Hepatocyte (in vitro differentiated cells): Measurements from ENCODE around the gene CATSPERE. TPM values are rescaled to one million over a fixed set of nuclear protein-coding genes. Genes with fewer than 3 reads are reported as not detected.

ENCODE experiments used
- DNase-seq: peaks from one replicate; pipeline ENCODE4 v3.0.0-alpha.2; 2016; ENCODE audit warnings: low spot score
- H2AFZ ChIP-seq: fragments of 200-600 bp; sonication (generic); 2 replicates; pipeline ENCODE4 v1.6.0; 2016; ENCODE audit warnings: antibody characterized with exemption, mild to moderate bottlenecking
- H3K27ac ChIP-seq: fragments of 200-600 bp; sonication (generic); 2 replicates; pipeline ENCODE4 v1.5.1; 2016; ENCODE audit warnings: mild to moderate bottlenecking
- H3K27me3 ChIP-seq: fragments of 200-600 bp; sonication (generic); 2 replicates; pipeline ENCODE4 v1.6.1; 2016
- H3K36me3 ChIP-seq: fragments of 200-600 bp; sonication (generic); replicated peaks from 2 replicates; pipeline ENCODE4 v1.5.1; 2016; ENCODE audit warnings: low read depth; ENCODE audit not compliant: insufficient read depth
- H3K4me1 ChIP-seq: fragments of 200-600 bp; sonication (generic); 2 replicates; pipeline ENCODE4 v1.5.1; 2016; ENCODE audit warnings: mild to moderate bottlenecking, moderate library complexity; ENCODE audit not compliant: insufficient read depth
- H3K4me2 ChIP-seq: fragments of 200-600 bp; sonication (generic); 2 replicates; pipeline ENCODE4 v1.6.0; 2016
- H3K4me3 ChIP-seq: fragments of 200-600 bp; sonication (generic); 2 replicates; pipeline ENCODE4 v1.5.1; 2016; ENCODE audit warnings: mild to moderate bottlenecking
- H3K79me2 ChIP-seq: fragments of 200-600 bp; sonication (generic); 2 replicates; pipeline ENCODE4 v1.6.0; 2017; ENCODE audit warnings: mild to moderate bottlenecking
- H3K9me2 ChIP-seq: fragments of 200-600 bp; sonication (generic); replicated peaks from 2 replicates; pipeline ENCODE4 v1.6.0; 2017; ENCODE audit warnings: mild to moderate bottlenecking; ENCODE audit not compliant: insufficient read depth
- H3K9me3 ChIP-seq: fragments of 200-600 bp; sonication (generic); 2 replicates; pipeline ENCODE4 v1.5.1; 2016; ENCODE audit warnings: low read depth, mild to moderate bottlenecking
- H4K20me1 ChIP-seq: fragments of 200-600 bp; sonication (generic); 2 replicates; pipeline ENCODE4 v1.6.0; 2016; ENCODE audit warnings: mild to moderate bottlenecking; ENCODE audit not compliant: insufficient read depth, poor library complexity, severe bottlenecking
- CTCF ChIP-seq: fragments of 200-600 bp; sonication (generic); IDR thresholded peaks from 2 replicates; pipeline ENCODE4 v1.5.1; 2016; ENCODE audit warnings: antibody characterized with exemption, mild to moderate bottlenecking; ENCODE audit not compliant: poor library complexity
- EZH2 ChIP-seq: fragments of 200-600 bp; sonication (generic); IDR thresholded peaks from 2 replicates; pipeline ENCODE4 v1.6.1; 2016; ENCODE audit warnings: antibody characterized with exemption, mild to moderate bottlenecking, borderline replicate concordance
- EZH2phosphoT487 ChIP-seq: fragments of 200-600 bp; sonication (generic); IDR thresholded peaks from one replicate; pipeline ENCODE4 v1.6.1; 2018; ENCODE audit warnings: antibody characterized with exemption, mild to moderate bottlenecking, low read depth, moderate library complexity; ENCODE audit not compliant: unreplicated experiment, severe bottlenecking
- WGBS: methylation state at CpG from one replicate; pipeline ENCODE4 v1.1.6; 2016; ENCODE audit warnings: low lambda C conversion rate; ENCODE audit errors: missing lambda C conversion rate; 5-methylcytosine and 5-hydroxymethylcytosine counted together
- polyA plus RNA-seq: library from polyadenylated mRNA; unstranded; fragments of >200 nt; fragmentation: Nextera tagmentation; extraction: Ambion mirVana; gene quantifications from 2 replicates; pipeline ENCODE4 v1.2.1, GENCODE V29; 2016
- total RNA-seq: library from RNA; depleted of rRNA; stranded (reverse); fragments of >200 nt; gene quantifications from 2 replicates; pipeline ENCODE4 v1.2.3, GENCODE V29; 2014

CATSPERE gene
- total RNA-seq = 1.0 and 1.7 TPM in 2 replicates
- polyA plus RNA-seq = 1.2 and 2.3 TPM in 2 replicates

- Histone ChIP-seq H3K4me3 (peak within 1 kb of the TSS; percentile 6), H3K9me3 (no peaks in the 10 kb centered on the region), H3K27me3 (no peaks in the 10 kb centered on the region), H4K20me1 (no peaks in the 10 kb centered on the region), H2AFZ (peak within 1 kb of the TSS; percentile 88), H3K27ac (peak within 1 kb of the TSS; percentile 94), H3K9me2 (no peaks in the 10 kb centered on the region), H3K4me1 (peaks cover 6% of the 10 kb centered on the region), H3K4me2 (peak within 1 kb of the TSS; percentile 71), H3K36me3 (no peaks in the 10 kb centered on the region), H3K79me2 (no peaks in the 10 kb centered on the region)
- DNase-seq = peak; percentile 94
- no peak for TF ChIP-seq CTCF
- TF ChIP-seq EZH2 = no peak
- TF ChIP-seq EZH2phosphoT487 = no peak
- WGBS = 29% methylated on average over 60 of the region's 61 CpGs
Observed at GRCh38 chr1:244461245-244462071, at the start of gene CATSPERE. Gene CATSPERE (plus strand): TSS chr1:244461273. CDS start chr1:244461430, 157 bp downstream.

GRCh38 chr1:244412176-244412575, 48.9 kb upstream of the CATSPERE start:
- H3K4me2 ChIP-seq = no peak overlapping the region
- H3K27ac ChIP-seq = no peak overlapping the region
- H3K9me2 ChIP-seq = no peaks in the 10 kb centered on the region
- H3K9me3 ChIP-seq = no peaks in the 10 kb centered on the region
- H3K79me2 ChIP-seq = no peaks in the 10 kb centered on the region
- no peak overlapping the region for H3K4me3 ChIP-seq
- TF ChIP-seq EZH2 (no peak), EZH2phosphoT487 (no peak), CTCF (no peak)
- H3K36me3 ChIP-seq = peaks cover 3% of the 10 kb centered on the region
- 98% methylated on average over 5 of the region's 5 CpGs for WGBS
- H3K4me1 ChIP-seq = no peaks in the 10 kb centered on the region
- no peaks in the 10 kb centered on the region for H3K27me3 ChIP-seq
- no peak for DNase-seq
- no peaks in the 10 kb centered on the region for H4K20me1 ChIP-seq
- H2AFZ ChIP-seq = no peak overlapping the region

GRCh38 chr1:244413736-244414135, 47.3 kb upstream of the CATSPERE start:
- Histone ChIP-seq H3K4me1 (no peaks in the 10 kb centered on the region), H3K4me2 (no peak overlapping the region), H3K4me3 (no peak overlapping the region), H3K27ac (no peak overlapping the region), H3K9me3 (no peaks in the 10 kb centered on the region), H3K79me2 (no peaks in the 10 kb centered on the region), H2AFZ (no peak overlapping the region), H4K20me1 (no peaks in the 10 kb centered on the region), H3K36me3 (peaks cover 3% of the 10 kb centered on the region), H3K27me3 (no peaks in the 10 kb centered on the region), H3K9me2 (no peaks in the 10 kb centered on the region)
- 96% methylated on average over 3 of the region's 3 CpGs for WGBS
- DNase-seq = no peak
- TF ChIP-seq CTCF = no peak
- no peak for TF ChIP-seq EZH2phosphoT487
- TF ChIP-seq EZH2 = no peak
